HepG2 (cell line): ENCODE measurements around the gene BMPER. TPM values are rescaled to one million over a fixed set of nuclear protein-coding genes. Genes with fewer than 3 reads are reported as not detected.

Source experiments
- ELF3 ChIP-seq: IDR thresholded peaks from 2 replicates; pipeline ENCODE4 v1.6.1; 2016; ENCODE audit warnings: missing genetic modification reagents, missing compliant biosample characterization
- GPN1 ChIP-seq: sonication (generic); formaldehyde crosslinking; IDR thresholded peaks from 2 replicates; pipeline ENCODE4 v1.5.1; 2020; ENCODE audit warnings: missing genetic modification reagents, borderline replicate concordance
- HMG20B ChIP-seq: conservative IDR thresholded peaks from 2 replicates; pipeline ENCODE4 v1.6.1; 2016; ENCODE audit warnings: missing genetic modification reagents, missing compliant biosample characterization
- HOXA5 ChIP-seq: sonication (generic); formaldehyde crosslinking; IDR thresholded peaks from 2 replicates; pipeline ENCODE4 v1.4.0; 2020; ENCODE audit warnings: missing genetic modification reagents
- MBD4 ChIP-seq: IDR thresholded peaks from 2 replicates; pipeline ENCODE4 v1.6.1; 2012; ENCODE audit warnings: low read length, inconsistent platforms, borderline replicate concordance
- RFXANK ChIP-seq: IDR thresholded peaks from 2 replicates; pipeline ENCODE4 v1.6.1; 2016
- SOX6 ChIP-seq, 2 experiments: fragments of 450-650 bp in 1 of 2; sonication (generic) in 1 of 2; formaldehyde crosslinking in 1 of 2; IDR thresholded peaks; 2 replicates each; pipeline versions ENCODE4 v1.4.0 to v1.6.1; 2017 to 2020; ENCODE audit warnings: antibody characterized with exemption in 1 of 2, mild to moderate bottlenecking in 1 of 2, missing genetic modification reagents in 1 of 2
- TCF7 ChIP-seq: sonication (generic); IDR thresholded peaks from 2 replicates; pipeline ENCODE4 v1.6.1; 2016; ENCODE audit warnings: antibody characterized with exemption, low read depth
- TSC22D2 ChIP-seq: sonication (generic); formaldehyde crosslinking; IDR thresholded peaks from 2 replicates; pipeline ENCODE4 v1.5.1; 2020; ENCODE audit warnings: missing genetic modification reagents, mild to moderate bottlenecking, borderline replicate concordance
- ZBTB7B ChIP-seq: sonication (generic); formaldehyde crosslinking; IDR thresholded peaks from 2 replicates; pipeline ENCODE4 v1.4.0; 2020; ENCODE audit warnings: missing genetic modification reagents
- ZKSCAN1 ChIP-seq: fragments of 150-350 bp; IDR thresholded peaks from 2 replicates; pipeline ENCODE4 v1.6.1; 2014; ENCODE audit warnings: low read length
- ZNF260 ChIP-seq: sonication (generic); formaldehyde crosslinking; IDR thresholded peaks from 2 replicates; pipeline ENCODE4 v1.4.0; 2020; ENCODE audit warnings: missing genetic modification reagents, low read depth, mild to moderate bottlenecking, borderline replicate concordance
- polyA plus RNA-seq, 8 experiments: library from polyadenylated mRNA; depleted of rRNA in 3 of 8; stranded (reverse) in 7 of 8; unstranded in 1 of 8; fragments of >200 nt; fragmentation: Illumina TruSeq in 4 of 8; extraction: Trizol in 4 of 8; gene quantifications; 2 replicates each; pipeline versions ENCODE4 v1.2.1 to v1.2.3, GENCODE V29; 2011 to 2016; ENCODE audit warnings: low read depth in 4 of 8, missing spikeins in 1 of 8, mixed read lengths in 1 of 8; ENCODE audit not compliant: insufficient read depth in 1 of 8
- total RNA-seq, 5 experiments: library from RNA; depleted of rRNA; stranded (reverse); fragments of >200 nt; fragmentation: Illumina TruSeq; extraction: Trizol; gene quantifications; 2 replicates each; pipeline ENCODE4 v1.2.3, GENCODE V29; 2016; ENCODE audit warnings: low read depth in 1 of 5
- TF ChIP-seq, protein P1 (sequence below): sonication (generic); formaldehyde crosslinking; IDR thresholded peaks from 2 replicates; pipeline ENCODE4 v1.5.0; 2020; ENCODE audit warnings: missing genetic modification reagents, mild to moderate bottlenecking, borderline replicate concordance
- TF ChIP-seq, protein P2 (sequence below): sonication (generic); formaldehyde crosslinking; IDR thresholded peaks from 2 replicates; pipeline ENCODE4 v1.5.1; 2020; ENCODE audit warnings: mild to moderate bottlenecking, missing genetic modification reagents, moderate library complexity
- TF ChIP-seq, protein P3 (sequence below): sonication (generic); formaldehyde crosslinking; IDR thresholded peaks from 2 replicates; pipeline ENCODE4 v1.4.0; 2020; ENCODE audit warnings: missing genetic modification reagents, mild to moderate bottlenecking, borderline replicate concordance
- TF ChIP-seq, protein P4 (sequence below): fragments of 450-650 bp; IDR thresholded peaks from 2 replicates; pipeline ENCODE4 v1.6.1; 2017; ENCODE audit warnings: mild to moderate bottlenecking

The BMPER gene
- total and polyA plus RNA-seq, 2 of the 13 experiments (the other 11 are each of a cell fraction or from before 2014, with no cell fraction given), result not detected

DNA sequence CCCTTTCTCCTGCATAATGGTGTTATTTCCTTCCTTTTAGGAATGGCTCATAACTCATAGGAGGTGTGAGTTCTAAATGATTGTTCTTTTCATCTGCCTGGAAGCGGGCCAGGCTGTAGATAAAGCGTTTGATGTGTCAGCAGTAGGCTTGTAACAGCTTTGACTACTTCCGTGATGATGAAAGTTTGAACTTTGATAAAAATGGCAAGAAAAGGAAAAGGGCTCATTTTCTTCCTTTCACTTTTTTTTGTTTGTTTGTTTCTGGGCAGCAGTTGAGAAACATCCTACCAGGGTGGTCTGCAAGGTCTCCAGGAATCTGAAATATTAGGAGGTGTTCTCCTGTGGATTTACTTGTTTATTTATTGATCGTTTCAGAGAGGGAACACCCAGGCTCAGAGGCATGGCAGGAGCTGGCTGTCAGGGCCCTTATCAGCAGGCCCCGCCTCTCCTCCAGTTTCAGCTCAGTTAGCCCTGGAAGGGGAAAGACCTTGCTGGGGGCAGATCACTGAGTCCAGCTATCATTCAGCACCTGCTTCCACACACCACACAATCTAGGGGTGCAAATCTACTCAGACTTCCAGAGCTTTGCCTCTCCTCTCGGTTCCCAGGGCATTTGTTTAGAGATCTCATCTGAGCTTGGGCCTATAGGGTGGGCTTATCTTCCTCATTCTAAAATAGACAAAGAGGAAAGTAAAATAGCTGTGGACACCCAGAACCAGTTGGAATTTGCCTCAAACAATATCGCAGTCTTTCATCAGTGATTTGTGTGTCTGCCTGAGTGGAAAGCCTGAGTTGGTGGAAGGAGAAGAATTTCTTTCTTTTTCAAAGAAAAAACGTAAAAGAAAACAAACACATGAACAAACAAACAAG lies 130.9 kb downstream of the BMPER start (continued):
- TF ChIP-seq, protein P1, sequence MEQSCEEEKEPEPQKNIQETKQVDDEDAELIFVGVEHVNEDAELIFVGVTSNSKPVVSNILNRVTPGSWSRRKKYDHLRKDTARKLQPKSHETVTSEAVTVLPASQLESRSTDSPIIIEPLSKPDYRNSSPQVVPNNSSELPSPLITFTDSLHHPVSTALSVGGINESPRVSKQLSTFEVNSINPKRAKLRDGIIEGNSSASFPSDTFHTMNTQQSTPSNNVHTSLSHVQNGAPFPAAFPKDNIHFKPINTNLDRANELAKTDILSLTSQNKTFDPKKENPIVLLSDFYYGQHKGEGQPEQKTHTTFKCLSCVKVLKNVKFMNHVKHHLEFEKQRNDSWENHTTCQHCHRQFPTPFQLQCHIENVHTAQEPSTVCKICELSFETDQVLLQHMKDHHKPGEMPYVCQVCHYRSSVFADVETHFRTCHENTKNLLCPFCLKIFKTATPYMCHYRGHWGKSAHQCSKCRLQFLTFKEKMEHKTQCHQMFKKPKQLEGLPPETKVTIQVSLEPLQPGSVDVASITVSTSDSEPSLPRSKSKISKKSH (CRISPR knock-in tag), result no peak
- TF ChIP-seq ZKSCAN1 (no peak), TCF7 (peak; percentile 96), ELF3 (peak; percentile 94; the same call in 1 of the 2 replicates), GPN1 (no peak), SOX6 (IDR thresholded peaks at IDR 0.05) (no peak), SOX6 (CRISPR knock-in tag; IDR thresholded peaks at IDR 0.05) (peak; percentile 91), MBD4 (peak; percentile 55; the same call in 1 of the 2 replicates), HOXA5 (CRISPR knock-in tag) (peak; percentile 72; the same call in 1 of the 2 replicates), RFXANK (no peak), TSC22D2 (CRISPR knock-in tag) (no peak), ZBTB7B (CRISPR knock-in tag) (peak; percentile 79; the same call in 1 of the 2 replicates), ZNF260 (CRISPR knock-in tag) (no peak), HMG20B (CRISPR knock-in tag) (0 out of 2 replicates have a peak, but pooled peaks have one; percentile 21)
- TF ChIP-seq, protein P2, sequence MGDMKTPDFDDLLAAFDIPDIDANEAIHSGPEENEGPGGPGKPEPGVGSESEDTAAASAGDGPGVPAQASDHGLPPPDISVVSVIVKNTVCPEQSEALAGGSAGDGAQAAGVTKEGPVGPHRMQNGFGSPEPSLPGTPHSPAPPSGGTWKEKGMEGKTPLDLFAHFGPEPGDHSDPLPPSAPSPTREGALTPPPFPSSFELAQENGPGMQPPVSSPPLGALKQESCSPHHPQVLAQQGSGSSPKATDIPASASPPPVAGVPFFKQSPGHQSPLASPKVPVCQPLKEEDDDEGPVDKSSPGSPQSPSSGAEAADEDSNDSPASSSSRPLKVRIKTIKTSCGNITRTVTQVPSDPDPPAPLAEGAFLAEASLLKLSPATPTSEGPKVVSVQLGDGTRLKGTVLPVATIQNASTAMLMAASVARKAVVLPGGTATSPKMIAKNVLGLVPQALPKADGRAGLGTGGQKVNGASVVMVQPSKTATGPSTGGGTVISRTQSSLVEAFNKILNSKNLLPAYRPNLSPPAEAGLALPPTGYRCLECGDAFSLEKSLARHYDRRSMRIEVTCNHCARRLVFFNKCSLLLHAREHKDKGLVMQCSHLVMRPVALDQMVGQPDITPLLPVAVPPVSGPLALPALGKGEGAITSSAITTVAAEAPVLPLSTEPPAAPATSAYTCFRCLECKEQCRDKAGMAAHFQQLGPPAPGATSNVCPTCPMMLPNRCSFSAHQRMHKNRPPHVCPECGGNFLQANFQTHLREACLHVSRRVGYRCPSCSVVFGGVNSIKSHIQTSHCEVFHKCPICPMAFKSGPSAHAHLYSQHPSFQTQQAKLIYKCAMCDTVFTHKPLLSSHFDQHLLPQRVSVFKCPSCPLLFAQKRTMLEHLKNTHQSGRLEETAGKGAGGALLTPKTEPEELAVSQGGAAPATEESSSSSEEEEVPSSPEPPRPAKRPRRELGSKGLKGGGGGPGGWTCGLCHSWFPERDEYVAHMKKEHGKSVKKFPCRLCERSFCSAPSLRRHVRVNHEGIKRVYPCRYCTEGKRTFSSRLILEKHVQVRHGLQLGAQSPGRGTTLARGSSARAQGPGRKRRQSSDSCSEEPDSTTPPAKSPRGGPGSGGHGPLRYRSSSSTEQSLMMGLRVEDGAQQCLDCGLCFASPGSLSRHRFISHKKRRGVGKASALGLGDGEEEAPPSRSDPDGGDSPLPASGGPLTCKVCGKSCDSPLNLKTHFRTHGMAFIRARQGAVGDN, result no peak
- TF ChIP-seq, protein P3, sequence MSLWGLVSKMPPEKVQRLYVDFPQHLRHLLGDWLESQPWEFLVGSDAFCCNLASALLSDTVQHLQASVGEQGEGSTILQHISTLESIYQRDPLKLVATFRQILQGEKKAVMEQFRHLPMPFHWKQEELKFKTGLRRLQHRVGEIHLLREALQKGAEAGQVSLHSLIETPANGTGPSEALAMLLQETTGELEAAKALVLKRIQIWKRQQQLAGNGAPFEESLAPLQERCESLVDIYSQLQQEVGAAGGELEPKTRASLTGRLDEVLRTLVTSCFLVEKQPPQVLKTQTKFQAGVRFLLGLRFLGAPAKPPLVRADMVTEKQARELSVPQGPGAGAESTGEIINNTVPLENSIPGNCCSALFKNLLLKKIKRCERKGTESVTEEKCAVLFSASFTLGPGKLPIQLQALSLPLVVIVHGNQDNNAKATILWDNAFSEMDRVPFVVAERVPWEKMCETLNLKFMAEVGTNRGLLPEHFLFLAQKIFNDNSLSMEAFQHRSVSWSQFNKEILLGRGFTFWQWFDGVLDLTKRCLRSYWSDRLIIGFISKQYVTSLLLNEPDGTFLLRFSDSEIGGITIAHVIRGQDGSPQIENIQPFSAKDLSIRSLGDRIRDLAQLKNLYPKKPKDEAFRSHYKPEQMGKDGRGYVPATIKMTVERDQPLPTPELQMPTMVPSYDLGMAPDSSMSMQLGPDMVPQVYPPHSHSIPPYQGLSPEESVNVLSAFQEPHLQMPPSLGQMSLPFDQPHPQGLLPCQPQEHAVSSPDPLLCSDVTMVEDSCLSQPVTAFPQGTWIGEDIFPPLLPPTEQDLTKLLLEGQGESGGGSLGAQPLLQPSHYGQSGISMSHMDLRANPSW (CRISPR knock-in tag), result 0 out of 2 replicates have a peak, but pooled peaks have one; percentile 61
- TF ChIP-seq, protein P4, sequence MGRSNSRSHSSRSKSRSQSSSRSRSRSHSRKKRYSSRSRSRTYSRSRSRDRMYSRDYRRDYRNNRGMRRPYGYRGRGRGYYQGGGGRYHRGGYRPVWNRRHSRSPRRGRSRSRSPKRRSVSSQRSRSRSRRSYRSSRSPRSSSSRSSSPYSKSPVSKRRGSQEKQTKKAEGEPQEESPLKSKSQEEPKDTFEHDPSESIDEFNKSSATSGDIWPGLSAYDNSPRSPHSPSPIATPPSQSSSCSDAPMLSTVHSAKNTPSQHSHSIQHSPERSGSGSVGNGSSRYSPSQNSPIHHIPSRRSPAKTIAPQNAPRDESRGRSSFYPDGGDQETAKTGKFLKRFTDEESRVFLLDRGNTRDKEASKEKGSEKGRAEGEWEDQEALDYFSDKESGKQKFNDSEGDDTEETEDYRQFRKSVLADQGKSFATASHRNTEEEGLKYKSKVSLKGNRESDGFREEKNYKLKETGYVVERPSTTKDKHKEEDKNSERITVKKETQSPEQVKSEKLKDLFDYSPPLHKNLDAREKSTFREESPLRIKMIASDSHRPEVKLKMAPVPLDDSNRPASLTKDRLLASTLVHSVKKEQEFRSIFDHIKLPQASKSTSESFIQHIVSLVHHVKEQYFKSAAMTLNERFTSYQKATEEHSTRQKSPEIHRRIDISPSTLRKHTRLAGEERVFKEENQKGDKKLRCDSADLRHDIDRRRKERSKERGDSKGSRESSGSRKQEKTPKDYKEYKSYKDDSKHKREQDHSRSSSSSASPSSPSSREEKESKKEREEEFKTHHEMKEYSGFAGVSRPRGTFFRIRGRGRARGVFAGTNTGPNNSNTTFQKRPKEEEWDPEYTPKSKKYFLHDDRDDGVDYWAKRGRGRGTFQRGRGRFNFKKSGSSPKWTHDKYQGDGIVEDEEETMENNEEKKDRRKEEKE, result no peak
